Neural cell (in vitro differentiated cells): ENCODE data around the gene NNT.

ENCODE experiments used
- EZH2 ChIP-seq: fragments of 200-600, 300-800 bp; shearing (Covaris generic), sonication (generic); IDR thresholded peaks from 2 replicates; pipeline ENCODE4 v1.6.1; 2014; ENCODE audit warnings: antibody characterized with exemption, low read length, borderline replicate concordance, mild to moderate bottlenecking; ENCODE audit not compliant: insufficient read depth, poor library complexity, severe bottlenecking
- MXI1 ChIP-seq: fragments of 450-650 bp; conservative IDR thresholded peaks from 2 replicates; pipeline ENCODE4 v1.6.1; 2014; ENCODE audit warnings: antibody characterized with exemption, mild to moderate bottlenecking; ENCODE audit not compliant: poor library complexity, severe bottlenecking
- POLR2AphosphoS5 ChIP-seq: IDR thresholded peaks from 2 replicates; pipeline ENCODE4 v1.6.1; 2012
- TF ChIP-seq, protein P1 (sequence below): fragments of 450-650 bp; IDR thresholded peaks from 2 replicates; pipeline ENCODE4 v1.5.1; 2014; ENCODE audit warnings: antibody characterized with exemption, mild to moderate bottlenecking, moderate library complexity; ENCODE audit not compliant: poor library complexity, severe bottlenecking
- TF ChIP-seq, protein P2 (sequence below): IDR thresholded peaks from 2 replicates; pipeline ENCODE4 v1.6.1; 2012; ENCODE audit warnings: borderline replicate concordance

DNA sequence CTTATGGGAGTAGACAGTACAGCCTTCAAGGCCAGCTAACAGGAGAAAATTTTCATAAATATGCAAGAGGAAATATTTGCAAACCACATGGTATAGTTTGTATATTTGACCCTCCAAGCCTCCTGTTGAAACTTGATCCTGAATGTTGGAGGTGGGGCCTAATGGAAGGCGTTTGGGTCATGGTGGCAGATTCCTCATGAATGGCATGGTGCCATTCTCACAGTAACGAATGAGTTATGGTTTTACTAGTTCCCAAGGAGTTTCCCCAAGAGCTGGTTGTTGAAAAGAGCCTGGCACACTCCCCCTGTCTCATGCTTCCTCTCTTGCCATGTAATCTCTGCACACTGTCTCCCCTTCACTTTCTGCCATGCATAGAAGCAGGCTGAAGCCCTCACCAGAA lies 42.9 kb upstream of the NNT start:
- TF ChIP-seq EZH2, result no peak
- TF ChIP-seq, protein P1, sequence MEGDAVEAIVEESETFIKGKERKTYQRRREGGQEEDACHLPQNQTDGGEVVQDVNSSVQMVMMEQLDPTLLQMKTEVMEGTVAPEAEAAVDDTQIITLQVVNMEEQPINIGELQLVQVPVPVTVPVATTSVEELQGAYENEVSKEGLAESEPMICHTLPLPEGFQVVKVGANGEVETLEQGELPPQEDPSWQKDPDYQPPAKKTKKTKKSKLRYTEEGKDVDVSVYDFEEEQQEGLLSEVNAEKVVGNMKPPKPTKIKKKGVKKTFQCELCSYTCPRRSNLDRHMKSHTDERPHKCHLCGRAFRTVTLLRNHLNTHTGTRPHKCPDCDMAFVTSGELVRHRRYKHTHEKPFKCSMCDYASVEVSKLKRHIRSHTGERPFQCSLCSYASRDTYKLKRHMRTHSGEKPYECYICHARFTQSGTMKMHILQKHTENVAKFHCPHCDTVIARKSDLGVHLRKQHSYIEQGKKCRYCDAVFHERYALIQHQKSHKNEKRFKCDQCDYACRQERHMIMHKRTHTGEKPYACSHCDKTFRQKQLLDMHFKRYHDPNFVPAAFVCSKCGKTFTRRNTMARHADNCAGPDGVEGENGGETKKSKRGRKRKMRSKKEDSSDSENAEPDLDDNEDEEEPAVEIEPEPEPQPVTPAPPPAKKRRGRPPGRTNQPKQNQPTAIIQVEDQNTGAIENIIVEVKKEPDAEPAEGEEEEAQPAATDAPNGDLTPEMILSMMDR, result no peak
- TF ChIP-seq, protein P2, sequence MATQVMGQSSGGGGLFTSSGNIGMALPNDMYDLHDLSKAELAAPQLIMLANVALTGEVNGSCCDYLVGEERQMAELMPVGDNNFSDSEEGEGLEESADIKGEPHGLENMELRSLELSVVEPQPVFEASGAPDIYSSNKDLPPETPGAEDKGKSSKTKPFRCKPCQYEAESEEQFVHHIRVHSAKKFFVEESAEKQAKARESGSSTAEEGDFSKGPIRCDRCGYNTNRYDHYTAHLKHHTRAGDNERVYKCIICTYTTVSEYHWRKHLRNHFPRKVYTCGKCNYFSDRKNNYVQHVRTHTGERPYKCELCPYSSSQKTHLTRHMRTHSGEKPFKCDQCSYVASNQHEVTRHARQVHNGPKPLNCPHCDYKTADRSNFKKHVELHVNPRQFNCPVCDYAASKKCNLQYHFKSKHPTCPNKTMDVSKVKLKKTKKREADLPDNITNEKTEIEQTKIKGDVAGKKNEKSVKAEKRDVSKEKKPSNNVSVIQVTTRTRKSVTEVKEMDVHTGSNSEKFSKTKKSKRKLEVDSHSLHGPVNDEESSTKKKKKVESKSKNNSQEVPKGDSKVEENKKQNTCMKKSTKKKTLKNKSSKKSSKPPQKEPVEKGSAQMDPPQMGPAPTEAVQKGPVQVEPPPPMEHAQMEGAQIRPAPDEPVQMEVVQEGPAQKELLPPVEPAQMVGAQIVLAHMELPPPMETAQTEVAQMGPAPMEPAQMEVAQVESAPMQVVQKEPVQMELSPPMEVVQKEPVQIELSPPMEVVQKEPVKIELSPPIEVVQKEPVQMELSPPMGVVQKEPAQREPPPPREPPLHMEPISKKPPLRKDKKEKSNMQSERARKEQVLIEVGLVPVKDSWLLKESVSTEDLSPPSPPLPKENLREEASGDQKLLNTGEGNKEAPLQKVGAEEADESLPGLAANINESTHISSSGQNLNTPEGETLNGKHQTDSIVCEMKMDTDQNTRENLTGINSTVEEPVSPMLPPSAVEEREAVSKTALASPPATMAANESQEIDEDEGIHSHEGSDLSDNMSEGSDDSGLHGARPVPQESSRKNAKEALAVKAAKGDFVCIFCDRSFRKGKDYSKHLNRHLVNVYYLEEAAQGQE, result no peak
- TF ChIP-seq POLR2AphosphoS5, result no peak
- TF ChIP-seq MXI1, result no peak
